Right cardiac atrium (tissue), 5 donors: Measurements from ENCODE around the gene TBL1X. TPM values are rescaled to one million over a fixed set of nuclear protein-coding genes. Genes with fewer than 3 reads are reported as not detected.

Experiments
- ATAC-seq, 2 donors: fragments of 200-7000 bp; cut with Tn5 transposase; one replicate each; pipeline versions ENCODE4 v1.8.0 to v1.9.1; 2020; ENCODE audit warnings: moderate library complexity in 2 of 2, mild to moderate bottlenecking in 1 of 2
- DNase-seq, 3 donors: peaks; one replicate each; pipeline ENCODE4 v3.0.0-alpha.2; 2020
- H3K27ac ChIP-seq: one replicate; pipeline ENCODE4 v1.5.1; 2013; ENCODE audit warnings: mild to moderate bottlenecking, low read length, control low read depth, moderate library complexity
- H3K27me3 ChIP-seq: one replicate; pipeline ENCODE4 v1.6.1; 2013; ENCODE audit not compliant: control insufficient read depth, insufficient read depth
- H3K4me1 ChIP-seq: one replicate; pipeline ENCODE4 v1.6.1; 2013; ENCODE audit warnings: low read length; ENCODE audit not compliant: control insufficient read depth, insufficient read depth
- H3K4me3 ChIP-seq: one replicate; pipeline ENCODE4 v1.5.1; 2013; ENCODE audit warnings: low read length, control low read depth
- H3K9me3 ChIP-seq: one replicate; pipeline ENCODE4 v1.6.1; 2013; ENCODE audit warnings: low read length; ENCODE audit not compliant: control insufficient read depth
- WGBS: extraction: QIAGEN DNeasy Blood & Tissue Kit; methylation state at CpG from one replicate; pipeline ENCODE4 v1.1.7; 2013; 5-methylcytosine and 5-hydroxymethylcytosine counted together
- intact Hi-C, 4 donors: fragments of 100-400 bp; cut with DNase I; formaldehyde crosslinking; loops; one replicate each; pipeline versions ENCODE4 v1.11.0 to v1.14.0; 2022 to 2023
- polyA plus RNA-seq: library from polyadenylated mRNA; stranded (reverse); fragments of 200-250 nt; gene quantifications from one replicate; pipeline ENCODE4 v1.2.3, GENCODE V29; 2013
- total RNA-seq, 4 donors: library from RNA; stranded (reverse); fragmentation: NEBNext Ultra II Directional; extraction: Animal tissue kit (Norgen Biotek cat#: 25700); gene quantifications; one replicate each; pipeline ENCODE4 v1.2.1, GENCODE V29; 2021
- donor health status: healthy with polysubstance abuse.
- donor health status: DM: no; HTN: yes; CAD: no.
- donor health status: DM: no; HTN: no; CAD: no.
- donor health status: DM: no; HTN: yes; CAD: no; lungs with severe emphysema.
- donor health status: DM: yes; HTN: yes; CAD: no.

The TBL1X gene
- total and polyA plus RNA-seq, 5 donors, result 5.1 to 16.3 (median 13.4) TPM

GRCh38 chrX:9651737-9652136 lies 186.9 kb downstream of the TBL1X start:
- Histone ChIP-seq H3K27me3 (no peaks in the 10 kb centered on the region), H3K4me1 (peaks cover 5% of the 10 kb centered on the region), H3K27ac (no peak overlapping the region), H3K4me3 (no peak overlapping the region), H3K9me3 (no peaks in the 10 kb centered on the region)
- ATAC-seq (peak in 1 of 2 donors; percentile 51), DNase-seq (peak in 2 of 3 donors; percentile 56 to 68)
- intact Hi-C loops, result no loop called here
- WGBS, result 38% methylated on average over 9 of the region's 9 CpGs

DNA sequence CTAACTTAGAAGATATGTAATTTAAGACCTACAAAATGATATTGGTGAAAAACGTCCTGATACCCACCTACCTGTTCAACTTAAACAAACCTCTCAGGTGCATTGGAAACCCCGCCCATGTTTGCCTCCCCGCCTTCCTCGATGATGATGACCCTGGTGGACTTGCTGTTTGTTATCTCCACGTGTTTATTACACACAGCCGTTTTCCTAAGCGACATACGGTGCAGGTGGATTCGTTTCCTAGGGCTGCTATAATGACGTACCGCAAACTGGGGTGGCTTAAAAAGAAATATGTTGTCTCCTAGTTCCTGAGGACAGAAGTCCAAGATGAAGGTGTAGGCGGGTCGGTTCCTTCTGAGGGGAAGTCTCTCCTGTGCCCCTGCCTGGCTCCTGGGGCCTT lies 190.1 kb downstream of the TBL1X start:
- intact Hi-C loops, result no loop called here
- no peak for ATAC-seq
- Histone ChIP-seq H3K27me3 (no peaks in the 10 kb centered on the region), H3K4me1 (peaks cover 2% of the 10 kb centered on the region), H3K27ac (no peak overlapping the region), H3K9me3 (no peaks in the 10 kb centered on the region), H3K4me3 (no peak overlapping the region)
- no peak for DNase-seq
- WGBS, result 94% methylated on average over 13 of the region's 13 CpGs

- 24% methylated on average over 6 of the region's 6 CpGs for WGBS
- DNase-seq (peak in 1 of 3 donors; percentile 71), ATAC-seq (peak; percentile 83 to 85)
- Histone ChIP-seq H3K9me3 (no peaks in the 10 kb centered on the region), H3K4me1 (no peaks in the 10 kb centered on the region), H3K4me3 (no peak overlapping the region), H3K27me3 (no peaks in the 10 kb centered on the region), H3K27ac (no peak overlapping the region)
- intact Hi-C loops, result no loop called here
Observed at GRCh38 chrX:9656277-9656676, 191.4 kb downstream of the TBL1X start.

- 97% methylated on average over 3 of the region's 3 CpGs for WGBS
- no peak for ATAC-seq
- Histone ChIP-seq H3K4me1 (no peaks in the 10 kb centered on the region), H3K9me3 (no peaks in the 10 kb centered on the region), H3K27me3 (no peaks in the 10 kb centered on the region), H3K27ac (no peak overlapping the region), H3K4me3 (no peak overlapping the region)
- intact Hi-C loops, result no loop called here
- no peak for DNase-seq
Observed at GRCh38 chrX:9656871-9657270, 192.0 kb downstream of the TBL1X start.

- intact Hi-C loops, result no loop called here
- no peak for DNase-seq
- no peak overlapping the region for H3K27ac ChIP-seq
- H3K4me1 ChIP-seq, result no peaks in the 10 kb centered on the region
- 87% methylated on average over 6 of the region's 6 CpGs for WGBS
- no peaks in the 10 kb centered on the region for H3K27me3 ChIP-seq
- no peak overlapping the region for H3K4me3 ChIP-seq
- H3K9me3 ChIP-seq, result no peaks in the 10 kb centered on the region
- ATAC-seq, result no peak
Observed at GRCh38 chrX:9657590-9658256, 192.9 kb downstream of the TBL1X start.

GRCh38 chrX:9658409-9658808 lies 193.6 kb downstream of the TBL1X start:
- intact Hi-C loops, result no loop called here

DNA sequence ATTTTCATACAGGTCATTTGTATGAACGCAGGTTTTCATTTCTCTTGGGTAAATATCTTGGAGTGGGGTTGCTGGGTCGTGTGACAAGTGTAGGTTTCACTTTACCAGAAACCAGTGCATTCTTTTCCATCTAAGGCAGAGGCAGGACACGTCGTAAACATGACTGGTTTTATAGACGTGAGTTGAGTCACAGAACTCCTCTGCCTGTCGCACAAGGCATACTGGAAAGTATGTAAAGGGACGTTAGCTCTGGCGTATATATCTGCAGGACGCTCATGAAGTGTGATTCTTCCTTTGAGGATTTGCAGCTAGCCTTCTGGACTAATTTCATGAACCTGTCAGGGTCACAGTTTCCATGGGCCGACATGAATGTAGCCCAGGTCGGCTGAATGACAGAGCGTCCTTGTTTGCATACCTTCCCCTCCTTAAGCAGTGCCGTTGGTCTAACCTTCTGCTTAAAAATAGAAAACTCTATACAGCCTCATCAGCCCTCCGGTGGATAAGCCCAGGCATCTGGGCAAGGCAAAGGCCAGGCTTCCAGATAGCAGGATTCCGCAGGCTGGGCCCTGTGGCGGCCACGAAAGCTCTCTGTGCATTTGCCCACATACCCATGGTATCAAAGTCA lies 194.8 kb downstream of the TBL1X start:
- H3K4me3 ChIP-seq, result no peak overlapping the region
- H3K27me3 ChIP-seq, result no peaks in the 10 kb centered on the region
- no peak overlapping the region for H3K27ac ChIP-seq
- ATAC-seq, result no peak
- WGBS, result 85% methylated on average over 17 of the region's 17 CpGs
- intact Hi-C loops, result no loop called here
- no peaks in the 10 kb centered on the region for H3K9me3 ChIP-seq
- no peaks in the 10 kb centered on the region for H3K4me1 ChIP-seq
- no peak for DNase-seq

More at GRCh38 chrX:9658409-9658808, 193.6 kb downstream of the TBL1X start:
- Histone ChIP-seq H3K27ac (no peak overlapping the region), H3K27me3 (no peaks in the 10 kb centered on the region), H3K4me3 (no peak overlapping the region), H3K9me3 (no peaks in the 10 kb centered on the region), H3K4me1 (no peaks in the 10 kb centered on the region)
- 62% methylated on average over 4 of the region's 4 CpGs for WGBS
- ATAC-seq, result no peak
- no peak for DNase-seq

GRCh38 chrX:9662148-9662547 lies 197.3 kb downstream of the TBL1X start:
- intact Hi-C loops, result no loop called here
- no peak overlapping the region for H3K27ac ChIP-seq
- no peak for DNase-seq
- H3K9me3 ChIP-seq, result no peaks in the 10 kb centered on the region
- peak in 1 of 2 donors; percentile 44 for ATAC-seq
- H3K4me3 ChIP-seq, result no peak overlapping the region
- H3K27me3 ChIP-seq, result no peaks in the 10 kb centered on the region
- no peaks in the 10 kb centered on the region for H3K4me1 ChIP-seq
- WGBS, result 38% methylated on average over 4 of the region's 4 CpGs

DNA sequence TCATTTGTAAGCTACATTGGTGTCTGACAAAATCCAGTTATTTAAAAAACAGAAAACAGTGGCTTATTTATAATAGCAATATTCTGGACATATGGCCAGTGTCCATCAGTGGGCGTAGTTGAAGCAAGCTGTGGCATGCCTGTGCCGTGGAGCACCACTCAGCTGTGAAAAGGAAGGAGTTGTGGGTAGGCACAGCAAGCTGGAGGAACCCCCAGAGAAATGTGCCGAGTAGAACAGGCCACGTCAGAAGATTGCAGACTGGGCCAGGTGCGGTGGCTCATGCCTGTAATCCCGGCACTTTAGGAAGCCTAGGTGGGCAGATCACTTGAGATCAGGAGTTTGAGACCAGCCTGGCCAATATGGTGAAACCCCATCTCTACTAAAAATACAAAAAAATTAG lies 198.4 kb downstream of the TBL1X start:
- intact Hi-C loops, result no loop called here
- ATAC-seq, result no peak
- 99% methylated on average over 6 of the region's 6 CpGs for WGBS
- Histone ChIP-seq H3K27ac (no peak overlapping the region), H3K4me1 (no peaks in the 10 kb centered on the region), H3K9me3 (no peaks in the 10 kb centered on the region), H3K27me3 (no peaks in the 10 kb centered on the region), H3K4me3 (no peak overlapping the region)
- no peak for DNase-seq

DNA sequence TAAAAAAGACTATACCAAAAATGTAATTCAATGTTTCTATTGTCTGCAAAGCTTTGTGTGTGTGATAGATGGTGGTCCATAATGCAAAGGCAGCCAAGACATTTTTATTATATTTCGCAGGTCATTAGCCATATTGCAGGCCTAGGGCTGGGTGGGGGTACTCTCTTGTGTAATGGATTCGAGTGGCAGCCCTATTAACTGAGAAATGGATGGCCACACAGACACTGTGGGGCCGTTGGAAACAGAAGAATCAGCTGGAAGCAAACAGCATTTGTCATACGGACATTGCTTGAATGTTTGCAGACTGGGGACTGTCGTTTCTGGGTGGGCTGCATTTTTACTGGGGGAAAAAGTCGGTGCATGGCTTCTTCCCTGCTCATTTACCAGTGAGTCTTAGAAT lies 199.4 kb downstream of the TBL1X start:
- H3K9me3 ChIP-seq, result no peaks in the 10 kb centered on the region
- no peaks in the 10 kb centered on the region for H3K27me3 ChIP-seq
- no peak overlapping the region for H3K4me3 ChIP-seq
- ATAC-seq (no peak), DNase-seq (no peak)
- H3K4me1 ChIP-seq, result no peaks in the 10 kb centered on the region
- H3K27ac ChIP-seq, result no peak overlapping the region
- intact Hi-C loops, result no loop called here
- WGBS, result 86% methylated on average over 6 of the region's 6 CpGs

DNA sequence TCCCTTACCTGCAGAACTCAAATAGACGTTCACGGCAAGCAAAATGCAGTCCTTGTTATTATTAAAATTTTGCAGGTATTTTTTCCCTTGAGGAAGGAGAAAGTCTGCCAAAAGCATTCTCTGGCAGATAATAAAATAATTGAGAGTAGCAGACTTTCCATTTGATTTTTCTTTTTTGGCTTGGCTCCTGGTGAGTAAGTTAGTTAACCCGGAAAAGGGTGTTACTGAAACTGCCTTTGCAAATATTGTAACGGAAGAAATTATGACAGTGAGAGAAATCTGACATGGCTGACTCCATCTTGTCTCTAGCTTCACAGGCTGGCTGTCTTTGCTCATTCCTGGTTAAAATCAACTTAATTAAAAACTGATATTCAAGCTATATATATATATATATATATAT lies 200.3 kb downstream of the TBL1X start:
- 59% methylated on average over 4 of the region's 4 CpGs for WGBS
- ATAC-seq (no peak), DNase-seq (no peak)
- no peak overlapping the region for H3K27ac ChIP-seq
- H3K27me3 ChIP-seq, result no peaks in the 10 kb centered on the region
- no peaks in the 10 kb centered on the region for H3K4me1 ChIP-seq
- no peak overlapping the region for H3K4me3 ChIP-seq
- H3K9me3 ChIP-seq, result no peaks in the 10 kb centered on the region
- intact Hi-C loops, result no loop called here
